ENCODE data around the gene CSRNP3.

DNA sequence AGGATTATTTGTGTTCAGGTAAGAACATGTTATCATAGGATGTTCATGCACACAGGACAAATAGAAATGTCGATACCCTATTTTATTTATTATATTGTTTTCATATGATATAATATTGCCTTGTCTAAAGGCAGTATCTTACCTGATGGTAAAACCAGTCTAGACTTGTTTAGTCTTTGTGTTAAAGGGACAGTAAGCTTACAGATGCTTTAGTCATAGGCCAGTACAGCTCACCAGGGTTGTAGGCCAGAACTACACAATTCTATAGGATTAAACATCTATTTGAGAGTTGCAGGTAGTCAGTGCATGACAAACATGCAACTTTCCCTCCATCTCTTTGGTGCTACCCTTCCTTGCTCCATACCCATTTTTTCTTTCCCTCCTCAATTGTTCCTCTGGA, 166.0 kb downstream of the CSRNP3 start:
- TF ChIP-seq CTCF (optimal IDR thresholded peaks at IDR 0.05 in 1 of 3, IDR thresholded peaks at IDR 0.05 in 1 of 3, conservative IDR thresholded peaks at IDR 0.05 in 1 of 3; ENCODE audit: extremely low read depth in 1 of 3, insufficient read depth in 2 of 3, low read length in 3 of 3) (no peak), EZH2 (IDR thresholded peaks at IDR 0.05; ENCODE audit: low read length) (no peak)
